Suprapubic skin (tissue), 4 donors: ENCODE measurements around the gene RING1.

Source experiments
- EP300 ChIP-seq: sonication (generic); formaldehyde crosslinking; IDR thresholded peaks from one replicate; pipeline ENCODE4 v1.6.1; 2017; ENCODE audit warnings: antibody characterized with exemption
- POLR2A ChIP-seq, 2 donors: fragments of 450-650 bp; IDR thresholded peaks; one replicate each; pipeline ENCODE4 v1.6.1; 2017; ENCODE audit warnings: antibody characterized with exemption in 2 of 2, mild to moderate bottlenecking in 2 of 2, moderate library complexity in 2 of 2
- POLR2AphosphoS5 ChIP-seq, 3 donors: sonication (generic); formaldehyde crosslinking; IDR thresholded peaks; one replicate each; pipeline ENCODE4 v1.6.1; 2017; ENCODE audit warnings: antibody characterized with exemption in 3 of 3
- TF ChIP-seq, protein P1 (sequence below), 2 donors: fragments of 200-600 bp in 1 of 2; fragments of 450-650 bp in 1 of 2; sonication (generic) in 1 of 2; IDR thresholded peaks; one replicate each; pipeline ENCODE4 v1.5.1; 2016 to 2019; ENCODE audit warnings: antibody characterized with exemption in 2 of 2, mild to moderate bottlenecking in 1 of 2, moderate library complexity in 1 of 2

DNA sequence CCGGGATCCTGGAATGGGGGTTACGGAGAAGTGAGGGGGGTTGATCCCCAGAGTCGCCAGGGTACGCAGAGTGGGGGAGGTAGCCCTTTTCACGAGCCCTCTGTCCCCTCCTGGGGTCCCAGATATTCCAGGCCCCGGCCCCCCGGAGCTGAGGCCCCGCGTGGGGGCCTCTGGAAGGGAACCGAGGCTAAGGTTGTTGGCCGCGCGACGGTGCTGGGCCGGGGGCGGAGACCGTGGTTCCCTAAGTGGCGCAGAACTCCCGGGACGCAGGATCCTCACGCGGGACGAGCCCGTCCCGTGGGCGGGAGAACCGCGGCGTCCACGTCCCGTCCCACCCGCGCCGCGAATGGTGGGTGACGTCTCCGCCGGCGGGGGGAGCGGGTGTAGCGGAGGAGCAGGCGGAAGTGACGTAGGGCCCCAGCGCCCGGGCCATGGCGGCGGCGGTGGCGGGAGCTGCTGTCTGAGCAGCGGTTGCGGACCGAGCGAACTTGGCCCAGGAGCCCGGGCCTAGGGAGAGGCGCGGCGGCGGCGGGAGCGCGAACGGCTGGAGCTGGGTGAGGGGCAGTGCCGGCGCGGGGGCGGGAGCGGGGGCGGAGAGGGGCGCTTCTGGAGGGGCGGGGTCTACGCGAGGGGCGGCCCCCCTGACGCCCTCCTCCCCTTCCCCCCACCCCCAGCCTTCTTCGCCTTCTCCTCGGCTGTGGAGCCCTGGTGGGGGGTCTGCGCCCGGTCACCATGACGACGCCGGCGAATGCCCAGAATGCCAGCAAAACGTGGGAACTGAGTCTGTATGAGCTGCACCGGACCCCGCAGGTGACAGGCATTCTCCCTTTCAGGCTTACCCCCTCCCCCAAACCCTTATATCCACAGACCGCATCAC is at the start of gene RING1:
- TF ChIP-seq EP300 (no peak), POLR2AphosphoS5 (IDR thresholded peaks at IDR 0.05) (peak; percentile 95 to 97 (median 96)), POLR2A (IDR thresholded peaks at IDR 0.05) (peak; percentile 97)
- TF ChIP-seq, protein P1, sequence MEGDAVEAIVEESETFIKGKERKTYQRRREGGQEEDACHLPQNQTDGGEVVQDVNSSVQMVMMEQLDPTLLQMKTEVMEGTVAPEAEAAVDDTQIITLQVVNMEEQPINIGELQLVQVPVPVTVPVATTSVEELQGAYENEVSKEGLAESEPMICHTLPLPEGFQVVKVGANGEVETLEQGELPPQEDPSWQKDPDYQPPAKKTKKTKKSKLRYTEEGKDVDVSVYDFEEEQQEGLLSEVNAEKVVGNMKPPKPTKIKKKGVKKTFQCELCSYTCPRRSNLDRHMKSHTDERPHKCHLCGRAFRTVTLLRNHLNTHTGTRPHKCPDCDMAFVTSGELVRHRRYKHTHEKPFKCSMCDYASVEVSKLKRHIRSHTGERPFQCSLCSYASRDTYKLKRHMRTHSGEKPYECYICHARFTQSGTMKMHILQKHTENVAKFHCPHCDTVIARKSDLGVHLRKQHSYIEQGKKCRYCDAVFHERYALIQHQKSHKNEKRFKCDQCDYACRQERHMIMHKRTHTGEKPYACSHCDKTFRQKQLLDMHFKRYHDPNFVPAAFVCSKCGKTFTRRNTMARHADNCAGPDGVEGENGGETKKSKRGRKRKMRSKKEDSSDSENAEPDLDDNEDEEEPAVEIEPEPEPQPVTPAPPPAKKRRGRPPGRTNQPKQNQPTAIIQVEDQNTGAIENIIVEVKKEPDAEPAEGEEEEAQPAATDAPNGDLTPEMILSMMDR (IDR thresholded peaks at IDR 0.05): no peak
